ENCODE data around the gene PSMD8.
"Not testable (repeated sequence)": the region's sequence is repeated elsewhere in the genome, so short reads cannot be mapped to it uniquely, and the experiment has no call there.

Gene PSMD8

DNA sequence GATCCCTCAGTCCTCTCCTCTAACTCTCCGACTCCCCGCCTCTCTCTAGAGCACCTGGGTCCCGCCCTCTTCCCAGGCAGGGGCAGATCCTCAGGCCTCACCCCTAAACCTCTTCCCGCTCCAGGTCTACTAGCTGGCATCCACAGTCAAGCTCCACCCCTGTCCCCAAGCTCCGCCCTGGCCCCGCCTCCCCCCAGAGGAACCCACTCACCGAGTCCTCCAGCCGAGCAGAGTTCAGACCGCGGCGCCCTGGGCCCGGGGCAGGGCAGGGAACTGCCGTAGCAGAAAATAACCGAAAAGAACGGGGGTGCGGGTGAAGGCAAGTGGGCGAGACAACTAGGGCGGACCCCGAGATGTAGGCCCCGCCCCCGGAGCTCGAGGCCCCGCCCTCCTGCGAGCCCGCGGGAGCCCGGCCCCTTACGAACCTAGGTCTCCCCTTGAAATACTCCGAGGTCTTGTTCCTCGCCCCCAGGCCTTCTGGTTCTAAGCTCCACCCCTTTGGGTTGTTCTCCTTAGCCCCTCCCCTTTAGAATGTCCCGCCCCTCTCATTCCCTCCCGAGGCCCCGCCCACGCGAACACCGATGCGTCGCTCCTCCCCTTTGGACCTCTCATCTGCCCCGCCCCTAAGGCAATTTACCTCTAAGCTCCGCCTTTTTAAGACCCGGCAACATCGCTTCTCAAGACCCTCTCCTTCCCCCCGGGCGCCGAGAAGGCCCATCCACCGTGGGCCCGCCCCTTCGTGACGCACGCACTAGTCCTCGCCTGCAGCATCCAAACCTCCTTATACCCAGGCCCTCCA, 13.4 kb downstream of the PSMD8 start, which contains the start of gene GGN:
Gene GGN (minus strand): TSS at position 485 of the 799 bp plus-strand sequence. CDS start 773 bp downstream, outside the sequence.
- DNase-seq (ENCODE audit: low spot score): peak; percentile 99

DNA sequence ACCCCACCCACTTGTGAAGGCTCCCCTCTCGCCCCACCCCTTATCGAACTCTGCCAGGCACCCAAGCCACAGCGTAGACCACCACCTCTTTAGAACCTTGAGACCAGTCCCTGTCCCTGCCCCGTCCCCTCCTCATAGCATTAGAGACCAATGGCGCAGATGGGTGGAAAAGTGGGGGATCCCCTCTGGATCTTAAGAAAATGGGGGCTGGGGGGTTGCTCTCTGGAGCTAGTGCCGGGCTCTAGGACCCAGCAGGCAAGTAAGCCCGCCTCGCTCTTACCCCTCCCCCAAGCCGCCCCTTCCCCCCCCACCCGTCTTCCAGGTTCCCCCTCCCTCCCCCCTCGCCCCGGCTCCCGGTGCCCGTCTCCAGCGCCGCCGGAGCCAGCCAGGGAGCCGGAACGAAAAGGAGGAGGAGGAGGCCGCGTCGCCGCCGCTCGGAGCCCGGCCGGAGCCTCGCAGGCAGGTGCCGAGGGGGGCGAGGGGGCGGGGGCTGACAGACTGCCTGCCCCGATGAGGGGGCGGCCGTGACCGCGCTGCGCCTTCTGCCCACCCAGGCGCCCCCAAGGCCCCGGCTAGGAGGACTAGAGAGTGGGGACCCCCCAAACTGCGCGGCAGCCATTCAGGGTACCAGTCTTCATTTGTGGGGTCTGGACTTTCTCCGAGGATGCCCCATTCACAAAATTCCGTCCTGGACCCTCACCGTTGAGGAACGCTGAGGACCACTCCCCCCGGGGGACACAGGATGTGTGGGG, 14.2 kb downstream of the PSMD8 start, which contains the start of gene SPRED3:
Gene SPRED3 (plus strand): TSS at position 349 of the 752 bp plus-strand sequence. CDS start 1,606 bp downstream, outside the sequence.
- DNase-seq (ENCODE audit: low spot score): peak; percentile 78

DNA sequence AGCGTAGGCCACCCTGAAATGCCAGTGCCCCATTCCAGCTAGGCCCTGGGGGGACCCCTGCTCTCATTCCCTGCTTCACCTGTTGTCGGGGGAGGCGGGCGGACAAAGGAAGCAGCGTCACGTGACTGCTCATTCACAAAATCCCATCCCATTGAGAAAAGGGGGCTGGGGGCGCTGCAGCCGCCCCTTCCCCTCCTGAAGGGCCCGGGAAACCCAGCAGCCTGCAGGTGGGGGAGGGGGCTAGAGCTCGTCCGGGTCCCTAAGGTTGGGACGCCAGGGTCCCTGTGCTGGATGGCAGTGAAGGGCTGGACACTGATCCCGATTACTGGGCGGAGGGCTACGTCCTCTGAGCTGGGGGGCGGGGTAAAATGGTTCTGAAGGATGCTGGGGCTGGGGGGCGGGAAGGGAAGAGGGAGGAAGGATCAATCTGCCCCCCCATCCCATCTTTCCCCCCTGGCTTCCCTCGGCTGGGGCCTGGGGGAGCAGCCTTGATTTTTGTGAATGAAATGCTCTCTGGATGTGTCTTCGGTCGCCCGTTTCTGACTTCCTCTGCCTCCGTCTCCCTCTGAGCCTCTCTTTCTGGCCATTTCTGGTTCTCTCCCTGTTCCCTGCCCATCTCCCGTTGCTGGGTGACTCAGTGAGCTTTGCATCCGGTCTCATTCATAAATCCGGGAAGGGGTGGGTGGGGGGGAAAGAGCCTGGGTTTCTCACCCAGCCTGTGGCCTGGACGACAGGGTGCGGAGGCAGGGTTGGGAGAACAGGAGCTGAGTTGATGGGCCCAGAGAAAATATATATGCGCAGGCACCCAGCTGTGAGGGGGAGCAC, 14.9 kb downstream of the PSMD8 start:
- DNase-seq (ENCODE audit: low spot score): no peak

DNA sequence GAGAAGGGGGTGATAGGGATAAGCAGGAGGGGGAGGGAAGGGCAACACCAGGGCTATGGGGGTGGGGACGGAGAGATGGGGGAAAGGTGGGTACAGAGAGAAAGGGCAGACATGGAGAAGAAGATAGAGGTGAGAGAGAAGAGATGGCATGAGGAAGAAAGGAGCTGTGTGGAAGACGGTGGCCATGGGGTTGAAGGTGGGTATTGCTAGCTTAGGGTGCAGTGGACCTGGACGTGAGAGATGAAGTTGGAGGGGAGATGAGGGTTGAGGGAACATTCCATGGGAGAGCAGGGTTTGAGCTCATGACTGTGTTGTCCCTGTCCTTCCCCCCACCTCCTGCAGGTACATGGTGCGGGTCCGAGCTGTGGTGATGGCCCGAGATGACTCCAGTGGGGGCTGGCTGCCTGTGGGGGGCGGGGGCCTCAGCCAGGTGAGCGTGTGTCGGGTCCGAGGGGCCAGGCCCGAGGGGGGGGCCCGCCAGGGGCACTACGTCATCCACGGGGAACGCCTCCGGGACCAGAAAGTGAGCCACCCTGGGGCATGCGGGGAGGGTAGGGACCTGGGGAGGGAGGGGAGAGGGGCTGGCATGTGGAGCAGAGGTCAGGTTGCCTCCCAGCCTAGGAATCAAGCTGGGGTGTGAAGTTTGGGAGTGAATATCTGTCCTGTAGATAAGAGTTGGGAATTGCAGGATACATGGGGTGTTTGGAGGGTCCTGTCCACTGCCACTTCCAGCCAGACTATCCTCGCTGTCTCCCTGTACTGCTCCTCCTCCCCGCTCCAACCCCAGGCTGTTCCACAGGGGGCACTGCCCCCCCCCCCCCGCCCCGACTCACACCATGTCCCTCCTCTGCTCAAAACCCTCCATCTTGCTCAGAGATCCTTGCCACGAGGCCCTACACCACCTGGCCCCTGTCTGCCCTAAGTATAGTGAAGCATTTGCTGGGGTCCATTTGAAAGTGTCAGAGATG, 15.9 kb downstream of the PSMD8 start:
- DNase-seq (ENCODE audit: low spot score): no peak

DNA sequence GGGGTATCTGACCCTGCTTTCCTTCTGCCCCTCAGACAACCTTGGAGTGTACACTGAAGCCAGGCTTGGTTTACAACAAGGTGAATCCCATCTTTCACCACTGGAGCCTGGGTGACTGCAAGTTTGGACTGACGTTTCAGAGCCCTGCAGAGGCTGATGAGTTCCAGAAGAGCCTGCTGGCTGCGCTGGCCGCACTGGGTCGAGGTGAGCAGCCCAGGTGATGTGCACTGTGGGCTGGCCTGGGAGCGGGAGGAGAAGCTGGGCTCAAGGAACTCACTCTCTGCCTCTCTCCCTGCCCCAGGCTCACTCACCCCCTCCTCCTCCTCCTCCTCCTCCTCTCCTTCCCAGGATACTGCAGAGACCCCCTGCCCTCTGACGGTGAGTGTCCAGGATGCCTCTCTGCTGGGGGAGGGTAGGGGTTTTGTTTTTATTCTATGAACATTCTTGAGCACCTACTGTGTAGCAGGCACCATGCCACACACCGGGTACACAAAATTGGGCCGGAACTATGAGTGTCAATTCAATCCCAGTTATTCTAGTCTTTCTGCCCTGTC, 17.6 kb downstream of the PSMD8 start:
- DNase-seq (ENCODE audit: low spot score): no peak

DNA sequence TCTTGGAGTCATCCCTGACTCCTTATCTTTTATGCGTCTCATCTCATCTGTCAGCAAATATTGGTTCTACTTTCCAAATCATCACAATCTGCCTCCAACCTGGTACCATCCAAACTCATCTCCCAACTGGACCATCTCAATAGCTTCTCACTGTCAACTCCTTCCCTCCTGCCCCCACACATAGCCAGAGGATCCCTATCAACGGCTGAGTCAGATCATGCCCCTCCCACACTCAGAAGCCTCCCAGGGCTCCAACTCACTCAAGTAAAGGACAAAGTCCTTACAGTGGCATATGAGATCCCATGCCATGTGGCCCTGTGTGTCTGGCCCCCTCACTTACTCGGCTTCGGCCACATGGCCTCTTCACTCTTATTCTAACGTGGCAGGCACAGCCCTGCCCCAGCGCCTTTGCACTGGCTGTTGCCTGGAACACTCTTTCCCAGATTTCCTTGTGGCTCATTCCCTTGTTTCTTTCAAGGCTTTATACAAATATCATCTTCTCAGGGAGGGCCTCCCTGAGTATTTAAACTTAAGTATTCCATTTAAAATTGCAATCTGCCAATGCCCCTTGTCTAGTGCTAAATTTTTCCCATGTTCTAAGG, 18.4 kb downstream of the PSMD8 start:
- peak; percentile 75 for DNase-seq (ENCODE audit: low spot score)

DNA sequence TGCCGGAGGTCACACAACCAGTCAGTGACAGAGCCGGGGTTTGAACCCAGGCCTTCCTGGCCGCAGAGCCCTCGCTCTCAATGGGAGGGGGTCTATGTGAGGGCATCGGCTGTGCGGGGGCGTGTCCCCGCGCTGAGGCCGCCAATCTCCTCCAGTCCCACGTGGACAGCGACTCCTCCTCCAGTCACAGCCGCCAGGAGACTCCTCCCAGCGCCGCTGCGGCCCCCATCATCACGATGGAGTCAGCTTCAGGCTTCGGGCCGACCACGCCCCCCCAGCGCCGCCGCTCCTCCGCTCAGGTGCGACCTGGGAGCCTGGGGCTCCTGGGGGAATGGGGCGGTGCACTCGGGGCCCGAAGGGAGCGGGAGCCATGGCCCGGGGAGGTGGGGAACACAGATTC, 20.1 kb downstream of the PSMD8 start:
- no peak for DNase-seq (ENCODE audit: low spot score)

DNA sequence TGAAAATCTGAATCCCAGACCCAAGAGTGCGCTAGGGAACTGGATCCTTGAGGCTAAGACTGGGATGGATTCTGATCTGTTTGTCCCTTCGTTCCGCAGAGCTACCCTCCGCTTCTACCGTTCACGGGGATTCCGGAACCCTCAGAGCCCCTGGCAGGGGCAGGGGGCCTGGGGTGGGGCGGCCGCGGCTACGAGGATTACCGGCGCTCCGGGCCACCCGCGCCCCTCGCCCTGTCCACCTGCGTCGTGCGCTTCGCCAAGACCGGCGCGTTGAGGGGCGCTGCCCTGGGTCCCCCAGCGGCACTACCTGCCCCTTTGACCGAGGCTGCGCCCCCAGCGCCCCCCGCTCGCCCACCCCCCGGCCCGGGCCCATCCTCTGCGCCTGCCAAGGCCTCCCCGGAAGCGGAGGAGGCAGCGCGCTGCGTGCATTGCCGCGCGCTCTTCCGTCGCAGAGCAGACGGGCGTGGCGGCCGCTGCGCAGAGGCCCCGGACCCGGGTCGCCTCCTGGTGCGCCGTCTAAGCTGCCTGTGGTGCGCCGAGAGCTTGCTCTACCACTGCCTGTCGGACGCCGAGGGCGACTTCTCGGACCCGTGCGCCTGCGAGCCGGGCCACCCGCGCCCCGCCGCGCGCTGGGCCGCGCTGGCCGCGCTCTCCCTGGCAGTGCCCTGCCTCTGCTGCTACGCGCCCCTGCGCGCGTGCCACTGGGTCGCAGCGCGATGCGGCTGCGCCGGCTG, 21.2 kb downstream of the PSMD8 start:
- no peak for DNase-seq (ENCODE audit: low spot score)

DNA sequence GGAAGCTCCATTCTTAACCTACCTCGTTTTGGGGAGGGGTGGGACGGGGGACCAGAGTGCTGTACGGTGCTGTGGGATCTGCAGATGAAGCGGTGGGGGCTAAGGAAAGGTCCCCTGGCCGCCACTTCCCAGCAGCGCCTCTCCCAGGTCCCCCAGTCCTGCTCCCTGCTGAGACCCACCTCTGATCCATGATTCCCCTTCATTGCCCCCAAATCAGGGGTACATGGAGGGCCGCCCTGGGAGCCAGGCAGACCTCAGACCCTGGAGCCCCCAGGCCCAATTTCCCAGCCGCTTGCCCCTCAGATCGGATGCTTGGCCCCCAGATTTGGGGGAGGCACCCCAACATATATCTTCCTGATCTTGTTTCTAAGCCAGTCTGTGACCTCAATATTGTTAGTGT, 24.7 kb downstream of the PSMD8 start:
- DNase-seq (ENCODE audit: low spot score): no peak

DNA sequence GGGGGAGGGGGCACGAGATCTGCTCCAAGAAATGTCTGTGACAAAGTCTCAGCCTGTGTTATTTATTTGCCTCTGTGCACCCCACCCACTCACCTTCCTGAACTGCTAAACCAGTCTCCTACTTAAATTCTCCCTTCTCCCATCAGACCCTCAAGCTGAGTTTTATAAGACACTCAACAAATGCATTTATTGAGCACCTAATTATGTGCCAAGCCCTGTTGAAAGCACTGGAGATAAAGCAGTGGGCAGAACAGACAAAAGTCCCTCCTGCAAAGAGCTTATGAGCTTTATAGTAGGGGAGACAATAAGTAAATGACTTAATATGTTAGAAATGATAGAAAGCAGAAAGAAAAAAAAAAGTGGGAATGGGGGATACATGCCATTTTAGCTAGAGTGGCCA, 25.2 kb downstream of the PSMD8 start:
- DNase-seq (ENCODE audit: low spot score): no peak

DNA sequence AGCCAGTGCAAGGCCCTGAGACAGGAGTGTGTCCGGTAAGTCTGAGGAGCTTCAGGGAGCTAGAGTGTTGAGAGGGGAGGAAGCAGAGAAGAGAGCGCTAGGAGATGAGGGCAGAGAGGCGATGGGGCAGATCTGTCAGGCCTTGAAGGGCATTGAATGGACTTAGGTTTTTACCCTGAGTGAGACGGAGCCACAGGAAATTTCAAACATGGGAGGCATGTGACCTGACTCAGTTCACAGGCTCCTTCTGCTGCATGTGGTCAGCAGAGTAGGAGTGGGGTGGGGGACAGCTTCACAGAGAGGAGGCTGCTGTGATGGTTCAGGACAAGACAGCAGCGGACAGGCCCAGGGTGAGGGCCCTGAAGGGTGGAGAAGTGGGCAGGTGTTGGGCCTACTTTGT, 26.0 kb downstream of the PSMD8 start:
- DNase-seq (ENCODE audit: low spot score): no peak

DNA sequence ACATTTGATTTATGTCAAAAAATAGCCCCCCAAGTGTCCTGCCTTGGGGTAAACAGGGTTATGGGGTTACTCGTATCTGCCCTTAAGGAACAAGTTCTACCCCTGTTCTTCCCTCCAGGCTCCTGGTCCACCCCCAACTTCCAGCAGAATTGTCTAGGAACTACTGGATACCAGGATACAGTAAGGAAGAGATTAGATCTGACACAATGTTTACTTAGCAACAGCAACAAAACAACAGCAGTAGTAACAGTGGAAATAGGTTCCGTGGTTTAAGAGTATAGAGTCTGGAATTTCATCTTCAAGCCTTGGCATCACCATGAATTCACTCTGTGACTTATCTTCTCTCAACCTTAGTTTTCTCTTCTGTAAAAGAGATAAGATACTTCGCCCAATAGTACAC, 26.8 kb downstream of the PSMD8 start:
- no peak for DNase-seq (ENCODE audit: low spot score)

DNA sequence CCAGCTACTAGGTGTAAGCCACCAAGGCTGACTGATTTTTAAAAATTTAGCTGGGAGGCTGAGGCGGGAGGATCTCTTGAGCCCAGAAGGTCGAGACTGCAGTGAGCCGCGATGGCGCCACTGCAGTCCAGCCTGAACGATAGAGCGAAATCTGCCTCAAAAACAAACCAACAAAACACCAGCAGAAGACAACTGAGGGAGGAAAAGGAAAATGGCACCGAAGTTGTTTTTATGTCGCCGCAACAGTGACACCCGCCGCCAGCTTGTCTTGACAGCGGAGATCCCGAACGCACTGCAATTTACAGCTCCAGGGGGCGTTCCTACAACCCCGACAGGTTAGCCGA, 28.2 kb downstream of the PSMD8 start:
- DNase-seq (ENCODE audit: low spot score): no peak

DNA sequence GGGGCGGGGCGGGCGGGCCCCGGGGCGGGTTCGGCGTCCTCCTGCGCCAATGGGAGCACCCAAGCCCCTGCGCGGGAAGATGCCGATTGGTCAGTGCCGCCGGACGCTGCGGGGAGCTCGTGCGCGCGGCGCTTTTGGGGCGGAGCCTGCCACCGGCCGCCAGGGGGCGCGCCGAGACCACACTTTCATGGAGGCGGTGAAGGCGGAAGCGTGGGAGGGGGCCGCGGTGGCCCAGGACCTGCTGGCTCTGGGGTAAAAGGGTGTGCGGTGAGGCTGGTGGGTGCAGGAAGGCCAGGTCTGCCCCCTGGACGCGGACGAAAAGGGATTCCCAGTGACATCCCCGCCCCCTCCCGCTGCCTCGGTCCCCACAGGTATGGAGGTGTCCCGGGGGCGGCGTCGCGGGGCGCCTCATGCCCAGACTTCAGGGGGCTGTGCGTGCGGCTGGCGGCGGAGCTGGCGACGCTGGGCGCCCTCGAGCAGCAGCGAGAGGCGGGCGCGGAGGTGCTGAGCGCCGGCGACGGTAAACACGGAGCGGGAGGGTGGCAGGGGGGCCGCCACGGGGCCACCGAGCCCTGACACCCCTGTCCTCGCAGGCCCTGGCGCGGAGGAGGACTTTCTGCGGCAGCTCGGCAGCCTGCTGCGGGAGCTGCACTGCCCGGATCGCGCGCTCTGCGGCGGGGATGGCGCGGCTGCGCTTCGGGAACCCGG, 28.8 kb downstream of the PSMD8 start, which contains the start of gene FAM98C:
Gene FAM98C (plus strand): TSS at position 127 of the 708 bp plus-strand sequence. CDS start 61 bp downstream, at position 188.
- DNase-seq (ENCODE audit: low spot score): peak; percentile 100

DNA sequence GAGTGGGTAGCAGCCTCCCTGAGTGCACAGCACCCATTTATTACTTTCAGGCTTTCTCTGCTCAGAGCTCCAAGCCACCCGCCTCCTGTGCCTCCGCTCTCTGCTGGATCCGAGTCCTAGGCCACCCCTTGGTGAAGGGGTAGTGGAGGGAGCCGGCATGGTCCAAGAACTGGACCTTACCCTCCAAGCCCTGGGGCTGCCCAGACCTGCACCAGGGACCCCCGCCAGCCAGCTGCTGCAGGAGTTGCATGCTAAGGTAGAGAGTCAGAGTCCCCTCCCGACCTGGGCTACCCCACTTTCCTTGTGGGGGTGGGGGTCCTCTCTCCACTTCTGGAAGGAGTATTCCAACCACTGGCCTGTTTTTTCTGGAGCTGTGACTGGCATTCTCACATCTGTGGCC, 30.5 kb downstream of the PSMD8 start:
- DNase-seq (ENCODE audit: low spot score): no peak

DNA sequence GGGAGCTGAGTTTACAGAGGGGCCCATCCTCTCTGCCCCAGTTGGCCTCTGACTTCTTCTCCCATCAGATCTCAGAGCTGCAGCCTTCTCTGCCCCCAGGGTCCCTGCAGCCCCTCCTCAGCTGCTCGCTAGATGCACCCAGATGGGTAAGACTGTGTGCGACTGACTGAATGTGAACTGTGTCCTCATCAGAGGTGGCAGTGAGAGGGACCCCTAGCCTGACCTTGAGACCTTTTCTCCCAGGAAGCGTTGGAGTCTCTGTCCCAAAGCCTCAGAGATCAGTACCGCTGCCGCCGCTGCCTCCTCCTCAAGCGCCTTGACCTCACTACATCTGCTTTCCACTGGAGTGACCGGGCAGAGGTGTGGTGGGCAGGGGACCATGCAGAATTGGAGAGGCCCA, 30.9 kb downstream of the PSMD8 start:
- DNase-seq (ENCODE audit: low spot score): no peak

DNA sequence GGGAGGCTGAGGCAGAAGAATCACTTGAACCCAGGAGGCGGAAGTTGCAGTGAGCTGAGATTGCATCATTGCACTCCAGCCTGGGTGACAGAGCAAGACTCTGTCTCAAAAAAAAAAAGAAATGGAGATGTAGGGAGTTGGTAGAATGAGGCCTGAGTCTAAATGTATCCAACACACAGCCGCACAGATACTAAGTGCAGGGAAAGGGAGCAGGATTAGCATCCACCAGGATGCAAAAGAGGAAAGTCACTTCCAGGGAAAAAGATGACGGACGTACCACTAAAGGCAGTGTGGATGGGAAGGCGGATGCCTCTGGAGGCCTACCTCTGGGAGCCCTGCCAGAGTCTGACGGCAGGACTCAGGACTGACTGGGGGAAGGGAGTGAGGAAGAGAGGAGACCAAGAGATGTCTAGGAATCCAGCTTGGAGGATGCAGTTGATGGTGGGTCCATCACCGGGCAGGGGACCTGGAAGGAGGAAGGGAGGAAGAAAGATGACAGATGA, 35.3 kb downstream of the PSMD8 start:
- no peak for DNase-seq (ENCODE audit: low spot score)

DNA sequence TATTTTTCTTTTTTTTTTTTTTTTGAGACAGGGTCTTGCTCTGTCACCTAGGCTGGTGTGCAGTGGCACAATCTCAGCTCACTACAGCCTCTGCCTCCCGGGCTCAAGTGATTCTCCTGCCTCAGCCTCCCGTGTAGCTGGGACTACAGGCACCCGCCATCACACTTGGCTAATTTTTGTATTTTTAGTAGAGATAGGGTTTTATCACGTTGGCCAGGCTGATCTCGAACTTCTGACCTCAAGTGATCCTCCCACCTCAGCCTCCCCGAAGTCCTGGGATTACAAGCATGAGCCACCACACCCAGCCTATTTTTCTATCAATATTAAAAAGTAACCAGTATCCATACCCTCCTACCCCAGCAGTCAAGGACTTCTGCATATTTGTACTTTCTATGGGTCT, 36.0 kb downstream of the PSMD8 start:
- DNase-seq (ENCODE audit: low spot score): not testable (repeated sequence)

Measured in HuH-7 (cell line).